HG03064 (cell line): ENCODE results near the gene AGAP5.
"Not testable (repeated sequence)": the region's sequence is repeated elsewhere in the genome, so short reads cannot be mapped to it uniquely, and the experiment has no call there.

Source experiments
- ATAC-seq: cut with Tn5 transposase; IDR thresholded peaks from one replicate; pipeline ENCODE4 v1.9.1; 2021; ENCODE audit warnings: low read depth; ENCODE audit not compliant: unreplicated experiment

Gene AGAP5

GRCh38 chr10:73697675-73698159 lies at the start of gene AGAP5:
Gene AGAP5, minus strand, starts transcription at chr10:73698109. Its CDS starts 354 bp downstream, at chr10:73697755.
- ATAC-seq, result not testable (repeated sequence)

- ATAC-seq, result no peak
Observed at GRCh38 chr10:73746721-73747120, 48.8 kb upstream of the AGAP5 start.

- peak; percentile 5 for ATAC-seq
Observed at GRCh38 chr10:73744664-73744975, 46.7 kb upstream of the AGAP5 start.

GRCh38 chr10:73743905-73744663 lies 46.2 kb upstream of the AGAP5 start, which contains the start of gene SEC24C:
Gene SEC24C, plus strand, starts transcription at chr10:73744372. Its CDS starts 2,461 bp downstream, at chr10:73746833.
- ATAC-seq, result peak; percentile 81

- ATAC-seq, result no peak
Observed at GRCh38 chr10:73743327-73743904, 45.5 kb upstream of the AGAP5 start.

GRCh38 chr10:73742454-73742734 lies 44.5 kb upstream of the AGAP5 start:
- no peak for ATAC-seq

GRCh38 chr10:73740501-73741254 lies 42.8 kb upstream of the AGAP5 start:
- not testable (repeated sequence) for ATAC-seq

GRCh38 chr10:73734796-73735305 lies 36.9 kb upstream of the AGAP5 start:
- no peak for ATAC-seq

GRCh38 chr10:73734028-73734720 lies 36.3 kb upstream of the AGAP5 start:
- ATAC-seq, result no peak

- no peak for ATAC-seq
Observed at GRCh38 chr10:73732931-73733623, 35.2 kb upstream of the AGAP5 start.

GRCh38 chr10:73732426-73732825 lies 34.5 kb upstream of the AGAP5 start:
- ATAC-seq, result no peak

GRCh38 chr10:73731588-73732375 lies 33.9 kb upstream of the AGAP5 start:
- no peak for ATAC-seq

GRCh38 chr10:73730153-73730906 lies 32.4 kb upstream of the AGAP5 start:
- peak; percentile 79 for ATAC-seq

GRCh38 chr10:73729781-73730152 lies 31.9 kb upstream of the AGAP5 start:
- ATAC-seq, result not testable (repeated sequence)

GRCh38 chr10:73723516-73723915 lies 25.6 kb upstream of the AGAP5 start:
- no peak for ATAC-seq

- not testable (repeated sequence) for ATAC-seq
Observed at GRCh38 chr10:73720561-73720960, 22.7 kb upstream of the AGAP5 start.

GRCh38 chr10:73717556-73717955 lies 19.6 kb upstream of the AGAP5 start:
- ATAC-seq, result no peak

GRCh38 chr10:73716251-73716650 lies 18.3 kb upstream of the AGAP5 start:
- no peak for ATAC-seq
